ENCODE measurements around the gene SNX22.

Gene SNX22

GRCh38 chr15:64205202-64205601, 53.7 kb downstream of the SNX22 start:
- TF ChIP-seq SIN3A (IDR thresholded peaks at IDR 0.05; ENCODE audit: borderline replicate concordance, insufficient read depth, low read length) (no peak), FOXP2 (optimal IDR thresholded peaks at IDR 0.05; ENCODE audit: borderline replicate concordance, extremely low read depth, extremely low read length, insufficient read depth) (no peak), TAF1 (IDR thresholded peaks at IDR 0.05; ENCODE audit: borderline replicate concordance, insufficient read depth, low read length) (no peak), POLR2AphosphoS5 (IDR thresholded peaks at IDR 0.05; ENCODE audit: low read depth, low read length) (no peak)
- TF ChIP-seq, protein P1, sequence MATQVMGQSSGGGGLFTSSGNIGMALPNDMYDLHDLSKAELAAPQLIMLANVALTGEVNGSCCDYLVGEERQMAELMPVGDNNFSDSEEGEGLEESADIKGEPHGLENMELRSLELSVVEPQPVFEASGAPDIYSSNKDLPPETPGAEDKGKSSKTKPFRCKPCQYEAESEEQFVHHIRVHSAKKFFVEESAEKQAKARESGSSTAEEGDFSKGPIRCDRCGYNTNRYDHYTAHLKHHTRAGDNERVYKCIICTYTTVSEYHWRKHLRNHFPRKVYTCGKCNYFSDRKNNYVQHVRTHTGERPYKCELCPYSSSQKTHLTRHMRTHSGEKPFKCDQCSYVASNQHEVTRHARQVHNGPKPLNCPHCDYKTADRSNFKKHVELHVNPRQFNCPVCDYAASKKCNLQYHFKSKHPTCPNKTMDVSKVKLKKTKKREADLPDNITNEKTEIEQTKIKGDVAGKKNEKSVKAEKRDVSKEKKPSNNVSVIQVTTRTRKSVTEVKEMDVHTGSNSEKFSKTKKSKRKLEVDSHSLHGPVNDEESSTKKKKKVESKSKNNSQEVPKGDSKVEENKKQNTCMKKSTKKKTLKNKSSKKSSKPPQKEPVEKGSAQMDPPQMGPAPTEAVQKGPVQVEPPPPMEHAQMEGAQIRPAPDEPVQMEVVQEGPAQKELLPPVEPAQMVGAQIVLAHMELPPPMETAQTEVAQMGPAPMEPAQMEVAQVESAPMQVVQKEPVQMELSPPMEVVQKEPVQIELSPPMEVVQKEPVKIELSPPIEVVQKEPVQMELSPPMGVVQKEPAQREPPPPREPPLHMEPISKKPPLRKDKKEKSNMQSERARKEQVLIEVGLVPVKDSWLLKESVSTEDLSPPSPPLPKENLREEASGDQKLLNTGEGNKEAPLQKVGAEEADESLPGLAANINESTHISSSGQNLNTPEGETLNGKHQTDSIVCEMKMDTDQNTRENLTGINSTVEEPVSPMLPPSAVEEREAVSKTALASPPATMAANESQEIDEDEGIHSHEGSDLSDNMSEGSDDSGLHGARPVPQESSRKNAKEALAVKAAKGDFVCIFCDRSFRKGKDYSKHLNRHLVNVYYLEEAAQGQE (IDR thresholded peaks at IDR 0.05; ENCODE audit: insufficient read depth in 1 of 2, low read depth in 2 of 2, low read length in 2 of 2), result no peak

Data from PFSK-1 (cell line).